Thyroid gland (tissue), 4 donors: Measurements from ENCODE around the gene ATP2A2.

ENCODE experiments used
- CTCF ChIP-seq, 6 experiments: fragments of 200-600 bp in 3 of 6; fragments of 450-650 bp in 3 of 6; sonication (generic) in 3 of 6; IDR thresholded peaks; one replicate each; pipeline ENCODE4 v1.5.1; 2016 to 2019; ENCODE audit warnings: antibody characterized with exemption in 6 of 6, mild to moderate bottlenecking in 2 of 6, inconsistent platforms in 1 of 6, moderate library complexity in 1 of 6
- POLR2A ChIP-seq, 2 donors: fragments of 450-650 bp; IDR thresholded peaks; one replicate each; pipeline ENCODE4 v1.6.1; 2017; ENCODE audit warnings: antibody characterized with exemption in 2 of 2, mild to moderate bottlenecking in 2 of 2, moderate library complexity in 1 of 2

GRCh38 chr12:110243227-110243626 is 37.8 kb upstream of the ATP2A2 start:
- TF ChIP-seq POLR2A (IDR thresholded peaks at IDR 0.05) (no peak), CTCF (IDR thresholded peaks at IDR 0.05) (no peak)
